ENCODE results near the gene C6orf89.

Gene C6orf89

GRCh38 chr6:36926708-36927513 is 41.2 kb downstream of the C6orf89 start:
- Histone ChIP-seq H3K4me1 (ENCODE audit: control insufficient read depth, low read depth, low read length) (no peaks in the 10 kb centered on the region), H3K36me3 (ENCODE audit: control insufficient read depth, insufficient read depth, low read length) (no peaks in the 10 kb centered on the region), H2BK120ac (ENCODE audit: low read depth, low read length) (no peak overlapping the region), H3K23ac (ENCODE audit: low read length) (no peak overlapping the region), H2BK15ac (replicated peaks; ENCODE audit: low read depth) (no peak overlapping the region), H4K8ac (ENCODE audit: low read depth, low read length) (no peak overlapping the region), H3K4me2 (ENCODE audit: low read length) (no peak overlapping the region), H2BK5ac (ENCODE audit: low read length) (no peak overlapping the region), H3K18ac (ENCODE audit: low read length) (no peak overlapping the region), H3K79me1 (ENCODE audit: low read length) (no peaks in the 10 kb centered on the region), H3K56ac (ENCODE audit: low read length) (no peak overlapping the region), H3K79me2 (ENCODE audit: control insufficient read depth, insufficient read depth, low read length) (no peaks in the 10 kb centered on the region), H3K27ac (ENCODE audit: low read depth, low read length) (no peak overlapping the region), H3K27me3 (ENCODE audit: insufficient read depth, low read length, poor library complexity) (no peaks in the 10 kb centered on the region), H4K5ac (ENCODE audit: low read length) (no peak overlapping the region), H3K4me3 (ENCODE audit: low read length) (no peak overlapping the region), H3K9ac (ENCODE audit: low read length) (no peak overlapping the region), H3K4ac (ENCODE audit: low read depth, low read length) (no peak overlapping the region), H2AK5ac (ENCODE audit: low read length) (no peak overlapping the region)
- no peak for DNase-seq
- WGBS (ENCODE audit: extremely low coverage, insufficient coverage, low lambda C conversion rate) = no CpG with 5 or more reads among the region's 10 CpGs

- Histone ChIP-seq H3K56ac (ENCODE audit: low read length) (no peak overlapping the region), H3K79me1 (ENCODE audit: low read length) (no peaks in the 10 kb centered on the region), H2BK120ac (ENCODE audit: low read depth, low read length) (no peak overlapping the region), H2BK15ac (replicated peaks; ENCODE audit: low read depth) (no peak overlapping the region), H3K23ac (ENCODE audit: low read length) (no peak overlapping the region), H3K9ac (ENCODE audit: low read length) (no peak overlapping the region), H3K36me3 (ENCODE audit: control insufficient read depth, insufficient read depth, low read length) (no peaks in the 10 kb centered on the region), H3K18ac (ENCODE audit: low read length) (no peak overlapping the region), H3K27ac (ENCODE audit: low read depth, low read length) (no peak overlapping the region), H4K8ac (ENCODE audit: low read depth, low read length) (no peak overlapping the region), H3K79me2 (ENCODE audit: control insufficient read depth, insufficient read depth, low read length) (no peaks in the 10 kb centered on the region), H3K4me3 (ENCODE audit: low read length) (no peak overlapping the region), H3K4me2 (ENCODE audit: low read length) (no peak overlapping the region), H4K5ac (ENCODE audit: low read length) (no peak overlapping the region), H3K4me1 (ENCODE audit: control insufficient read depth, low read depth, low read length) (no peaks in the 10 kb centered on the region), H3K4ac (ENCODE audit: low read depth, low read length) (no peak overlapping the region), H2BK5ac (ENCODE audit: low read length) (no peak overlapping the region), H2AK5ac (ENCODE audit: low read length) (no peak overlapping the region), H3K27me3 (ENCODE audit: insufficient read depth, low read length, poor library complexity) (no peaks in the 10 kb centered on the region)
- WGBS (ENCODE audit: extremely low coverage, insufficient coverage, low lambda C conversion rate) = no CpG with 5 or more reads among the region's 13 CpGs
- no peak for DNase-seq
Observed at GRCh38 chr6:36927691-36928546, 42.2 kb downstream of the C6orf89 start.

- Histone ChIP-seq H3K9ac (ENCODE audit: low read length) (no peak overlapping the region), H3K4ac (ENCODE audit: low read depth, low read length) (no peak overlapping the region), H3K23ac (ENCODE audit: low read length) (no peak overlapping the region), H3K27ac (ENCODE audit: low read depth, low read length) (no peak overlapping the region), H3K4me1 (ENCODE audit: control insufficient read depth, low read depth, low read length) (no peaks in the 10 kb centered on the region), H4K5ac (ENCODE audit: low read length) (no peak overlapping the region), H2BK120ac (ENCODE audit: low read depth, low read length) (no peak overlapping the region), H3K4me2 (ENCODE audit: low read length) (no peak overlapping the region), H3K36me3 (ENCODE audit: control insufficient read depth, insufficient read depth, low read length) (no peaks in the 10 kb centered on the region), H2BK5ac (ENCODE audit: low read length) (no peak overlapping the region), H3K79me2 (ENCODE audit: control insufficient read depth, insufficient read depth, low read length) (no peaks in the 10 kb centered on the region), H4K8ac (ENCODE audit: low read depth, low read length) (no peak overlapping the region), H3K18ac (ENCODE audit: low read length) (no peak overlapping the region), H3K4me3 (ENCODE audit: low read length) (no peak overlapping the region), H3K79me1 (ENCODE audit: low read length) (no peaks in the 10 kb centered on the region), H3K27me3 (ENCODE audit: insufficient read depth, low read length, poor library complexity) (no peaks in the 10 kb centered on the region), H3K56ac (ENCODE audit: low read length) (no peak overlapping the region), H2AK5ac (ENCODE audit: low read length) (no peak overlapping the region), H2BK15ac (replicated peaks; ENCODE audit: low read depth) (no peak overlapping the region)
- no CpG with 5 or more reads among the region's 7 CpGs for WGBS (ENCODE audit: extremely low coverage, insufficient coverage, low lambda C conversion rate)
- no peak for DNase-seq
Observed at GRCh38 chr6:36928547-36928918, 42.8 kb downstream of the C6orf89 start.

GRCh38 chr6:36929152-36929551 is 43.4 kb downstream of the C6orf89 start:
- H2BK120ac ChIP-seq (ENCODE audit: low read depth, low read length) = no peak overlapping the region
- no peak overlapping the region for H3K4me2 ChIP-seq (ENCODE audit: low read length)
- H3K9ac ChIP-seq (ENCODE audit: low read length) = no peak overlapping the region
- no peaks in the 10 kb centered on the region for H3K4me1 ChIP-seq (ENCODE audit: control insufficient read depth, low read depth, low read length)
- H3K4me3 ChIP-seq (ENCODE audit: low read length) = no peak overlapping the region
- no peak overlapping the region for H4K8ac ChIP-seq (ENCODE audit: low read depth, low read length)
- no peak overlapping the region for H2AK5ac ChIP-seq (ENCODE audit: low read length)
- H2BK15ac ChIP-seq (replicated peaks; ENCODE audit: low read depth) = no peak overlapping the region
- H3K23ac ChIP-seq (ENCODE audit: low read length) = no peak overlapping the region
- no peak for DNase-seq
- no peak overlapping the region for H3K4ac ChIP-seq (ENCODE audit: low read depth, low read length)
- H3K56ac ChIP-seq (ENCODE audit: low read length) = no peak overlapping the region
- H4K5ac ChIP-seq (ENCODE audit: low read length) = no peak overlapping the region
- WGBS (ENCODE audit: extremely low coverage, insufficient coverage, low lambda C conversion rate) = no CpG with 5 or more reads among the region's 10 CpGs
- H3K79me2 ChIP-seq (ENCODE audit: control insufficient read depth, insufficient read depth, low read length) = no peaks in the 10 kb centered on the region
- no peak overlapping the region for H2BK5ac ChIP-seq (ENCODE audit: low read length)
- no peak overlapping the region for H3K18ac ChIP-seq (ENCODE audit: low read length)
- H3K79me1 ChIP-seq (ENCODE audit: low read length) = no peaks in the 10 kb centered on the region
- H3K36me3 ChIP-seq (ENCODE audit: control insufficient read depth, insufficient read depth, low read length) = no peaks in the 10 kb centered on the region
- H3K27me3 ChIP-seq (ENCODE audit: insufficient read depth, low read length, poor library complexity) = no peaks in the 10 kb centered on the region
- no peak overlapping the region for H3K27ac ChIP-seq (ENCODE audit: low read depth, low read length)

- H3K23ac ChIP-seq (ENCODE audit: low read length) = no peak overlapping the region
- no peak overlapping the region for H2BK120ac ChIP-seq (ENCODE audit: low read depth, low read length)
- no peak overlapping the region for H4K8ac ChIP-seq (ENCODE audit: low read depth, low read length)
- no peaks in the 10 kb centered on the region for H3K79me2 ChIP-seq (ENCODE audit: control insufficient read depth, insufficient read depth, low read length)
- H3K18ac ChIP-seq (ENCODE audit: low read length) = no peak overlapping the region
- no CpG with 5 or more reads among the region's 5 CpGs for WGBS (ENCODE audit: extremely low coverage, insufficient coverage, low lambda C conversion rate)
- no peak overlapping the region for H2BK15ac ChIP-seq (replicated peaks; ENCODE audit: low read depth)
- H3K56ac ChIP-seq (ENCODE audit: low read length) = no peak overlapping the region
- H3K79me1 ChIP-seq (ENCODE audit: low read length) = no peaks in the 10 kb centered on the region
- H3K4me2 ChIP-seq (ENCODE audit: low read length) = no peak overlapping the region
- H3K27ac ChIP-seq (ENCODE audit: low read depth, low read length) = no peak overlapping the region
- no peak overlapping the region for H3K4me3 ChIP-seq (ENCODE audit: low read length)
- no peak for DNase-seq
- H3K27me3 ChIP-seq (ENCODE audit: insufficient read depth, low read length, poor library complexity) = no peaks in the 10 kb centered on the region
- H2BK5ac ChIP-seq (ENCODE audit: low read length) = no peak overlapping the region
- no peaks in the 10 kb centered on the region for H3K4me1 ChIP-seq (ENCODE audit: control insufficient read depth, low read depth, low read length)
- H4K5ac ChIP-seq (ENCODE audit: low read length) = no peak overlapping the region
- no peak overlapping the region for H2AK5ac ChIP-seq (ENCODE audit: low read length)
- no peaks in the 10 kb centered on the region for H3K36me3 ChIP-seq (ENCODE audit: control insufficient read depth, insufficient read depth, low read length)
- H3K4ac ChIP-seq (ENCODE audit: low read depth, low read length) = no peak overlapping the region
- H3K9ac ChIP-seq (ENCODE audit: low read length) = no peak overlapping the region
Observed at GRCh38 chr6:36929607-36930006, 43.9 kb downstream of the C6orf89 start.
